ENCODE results near the gene TSPAN32.

- TF ChIP-seq CTCF (IDR thresholded peaks at IDR 0.05; ENCODE audit: extremely low read depth in 1 of 2, insufficient read depth in 1 of 2, low read depth in 1 of 2, low read length in 2 of 2) (no peak), EZH2 (IDR thresholded peaks at IDR 0.05; ENCODE audit: borderline replicate concordance, low read depth, low read length, severe bottlenecking) (no peak)
These were observed 36.4 kb upstream of the TSPAN32 start for GRCh38 chr11:2265396-2265795.

Measured in endothelial cell of umbilical vein (primary cell).